Fibroblast of lung (primary cell): ENCODE data around the gene CLIC6. TPM values are rescaled to one million over a fixed set of nuclear protein-coding genes. Genes with fewer than 3 reads are reported as not detected.

Experiments
- DNase-seq, 2 donors: peaks; one replicate each; pipeline versions ENCODE4 v3.0.0 to v3.0.0-alpha.2; 2010; ENCODE audit warnings: low read depth in 2 of 2
- H2AFZ ChIP-seq: 2 replicates; pipeline ENCODE4 v1.5.1; 2012; ENCODE audit warnings: low read length, control low read depth, inconsistent platforms
- H3K27ac ChIP-seq: 2 replicates; pipeline ENCODE4 v1.5.1; 2011; ENCODE audit warnings: low read length, control low read depth; ENCODE audit not compliant: insufficient read depth
- H3K27me3 ChIP-seq: 2 replicates; pipeline ENCODE4 v1.5.1; 2011; ENCODE audit warnings: mild to moderate bottlenecking, low read length; ENCODE audit not compliant: control insufficient read depth, insufficient read depth
- H3K36me3 ChIP-seq: 2 replicates; pipeline ENCODE4 v1.5.1; 2011; ENCODE audit warnings: low read length; ENCODE audit not compliant: control insufficient read depth, insufficient read depth
- H3K4me1 ChIP-seq: 2 replicates; pipeline ENCODE4 v1.5.1; 2011; ENCODE audit warnings: low read length; ENCODE audit not compliant: control insufficient read depth, insufficient read depth; ENCODE audit errors: extremely low read depth
- H3K4me2 ChIP-seq: 2 replicates; pipeline ENCODE4 v1.5.1; 2011; ENCODE audit warnings: low read length, control low read depth; ENCODE audit not compliant: insufficient read depth; ENCODE audit errors: extremely low read depth
- H3K4me3 ChIP-seq, 4 experiments: fragments of 200-600 bp in 1 of 4; sonication (generic) in 1 of 4; replicated peaks in 1 of 4; 2 replicates each; pipeline ENCODE4 v1.5.1; 2011 to 2016; ENCODE audit warnings: low read length in 4 of 4, low read depth in 3 of 4, mild to moderate bottlenecking in 3 of 4, control low read depth in 2 of 4, inconsistent platforms in 1 of 4, mixed read lengths in 1 of 4; ENCODE audit not compliant: insufficient read depth in 1 of 4; ENCODE audit errors: control extremely low read depth in 1 of 4
- H3K79me2 ChIP-seq: 2 replicates; pipeline ENCODE4 v1.5.1; 2012; ENCODE audit warnings: mild to moderate bottlenecking, low read length, inconsistent platforms; ENCODE audit not compliant: control insufficient read depth, insufficient read depth
- H3K9ac ChIP-seq: 2 replicates; pipeline ENCODE4 v1.5.1; 2011; ENCODE audit warnings: mild to moderate bottlenecking, low read length, control low read depth; ENCODE audit not compliant: insufficient read depth
- H3K9me3 ChIP-seq: 2 replicates; pipeline ENCODE4 v1.5.1; 2012; ENCODE audit warnings: low read depth, low read length; ENCODE audit not compliant: control insufficient read depth, insufficient read depth
- H4K20me1 ChIP-seq: 2 replicates; pipeline ENCODE4 v1.5.1; 2011; ENCODE audit warnings: low read length; ENCODE audit not compliant: control insufficient read depth, insufficient read depth; ENCODE audit errors: extremely low read depth
- EZH2 ChIP-seq: IDR thresholded peaks from 2 replicates; pipeline ENCODE4 v1.5.1; 2012; ENCODE audit warnings: low read length, control low read depth, mild to moderate bottlenecking; ENCODE audit errors: missing control alignments
- polyA plus RNA-seq, 2 donors: library from polyadenylated mRNA; depleted of rRNA in 1 of 2; stranded (reverse) in 1 of 2; unstranded in 1 of 2; fragments of >200 nt; gene quantifications; 2 replicates each; pipeline ENCODE4 v1.2.1, GENCODE V29; 2011 to 2012; ENCODE audit warnings: missing spikeins in 1 of 2
- total RNA-seq: library from RNA; depleted of rRNA; stranded (reverse); fragments of >200 nt; gene quantifications from 2 replicates; pipeline ENCODE4 v1.2.1, GENCODE V29; 2014
- TF ChIP-seq, protein P1 (sequence below), 2 donors: IDR thresholded peaks in 1 of 2; conservative IDR thresholded peaks in 1 of 2; 1 replicate in 1 of 2; 2 replicates in 1 of 2; pipeline ENCODE4 v1.5.1; 2011 to 2012; ENCODE audit warnings: low read length in 2 of 2, control low read depth in 1 of 2, inconsistent platforms in 1 of 2, low read depth in 1 of 2, mild to moderate bottlenecking in 1 of 2

Gene CLIC6
- total and polyA plus RNA-seq, 2 donors (not counting 1 experiment from before 2014, with no cell fraction given) = 2.0 to 5.3 TPM

DNA sequence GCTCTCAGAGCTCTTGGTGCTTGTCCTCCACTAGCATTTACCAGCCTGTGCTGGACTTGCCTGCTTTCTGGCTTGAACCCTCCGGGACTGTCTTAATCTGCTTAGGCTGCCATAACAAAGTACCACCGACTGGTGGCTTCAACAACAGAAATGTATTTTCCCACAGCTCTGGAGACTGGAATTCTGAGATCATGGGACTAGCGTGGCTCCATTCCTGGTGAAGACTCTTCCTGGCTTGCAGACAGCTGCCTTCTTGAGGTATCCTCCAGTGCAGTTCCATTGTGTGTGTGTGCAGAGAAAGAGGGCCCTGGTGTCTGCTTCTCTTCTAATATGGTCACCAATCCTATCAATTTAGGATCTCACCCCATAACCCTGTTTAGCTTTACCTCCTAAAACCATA is 31.8 kb upstream of the CLIC6 start:
- Histone ChIP-seq H3K27ac (no peak overlapping the region), H3K4me3 (no peak overlapping the region), H2AFZ (no peak overlapping the region), H3K79me2 (no peaks in the 10 kb centered on the region), H3K4me1 (no peaks in the 10 kb centered on the region), H3K4me2 (no peak overlapping the region), H3K9ac (no peak overlapping the region), H3K9me3 (no peaks in the 10 kb centered on the region), H3K36me3 (no peaks in the 10 kb centered on the region), H3K27me3 (peaks cover 8% of the 10 kb centered on the region), H4K20me1 (no peaks in the 10 kb centered on the region)
- TF ChIP-seq, protein P1, sequence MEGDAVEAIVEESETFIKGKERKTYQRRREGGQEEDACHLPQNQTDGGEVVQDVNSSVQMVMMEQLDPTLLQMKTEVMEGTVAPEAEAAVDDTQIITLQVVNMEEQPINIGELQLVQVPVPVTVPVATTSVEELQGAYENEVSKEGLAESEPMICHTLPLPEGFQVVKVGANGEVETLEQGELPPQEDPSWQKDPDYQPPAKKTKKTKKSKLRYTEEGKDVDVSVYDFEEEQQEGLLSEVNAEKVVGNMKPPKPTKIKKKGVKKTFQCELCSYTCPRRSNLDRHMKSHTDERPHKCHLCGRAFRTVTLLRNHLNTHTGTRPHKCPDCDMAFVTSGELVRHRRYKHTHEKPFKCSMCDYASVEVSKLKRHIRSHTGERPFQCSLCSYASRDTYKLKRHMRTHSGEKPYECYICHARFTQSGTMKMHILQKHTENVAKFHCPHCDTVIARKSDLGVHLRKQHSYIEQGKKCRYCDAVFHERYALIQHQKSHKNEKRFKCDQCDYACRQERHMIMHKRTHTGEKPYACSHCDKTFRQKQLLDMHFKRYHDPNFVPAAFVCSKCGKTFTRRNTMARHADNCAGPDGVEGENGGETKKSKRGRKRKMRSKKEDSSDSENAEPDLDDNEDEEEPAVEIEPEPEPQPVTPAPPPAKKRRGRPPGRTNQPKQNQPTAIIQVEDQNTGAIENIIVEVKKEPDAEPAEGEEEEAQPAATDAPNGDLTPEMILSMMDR (conservative IDR thresholded peaks at IDR 0.05 in 1 of 2, IDR thresholded peaks at IDR 0.05 in 1 of 2; ENCODE audit: low read depth in 1 of 2, low read length in 2 of 2) = no peak
- no peak for TF ChIP-seq EZH2
- DNase-seq = no peak

DNA sequence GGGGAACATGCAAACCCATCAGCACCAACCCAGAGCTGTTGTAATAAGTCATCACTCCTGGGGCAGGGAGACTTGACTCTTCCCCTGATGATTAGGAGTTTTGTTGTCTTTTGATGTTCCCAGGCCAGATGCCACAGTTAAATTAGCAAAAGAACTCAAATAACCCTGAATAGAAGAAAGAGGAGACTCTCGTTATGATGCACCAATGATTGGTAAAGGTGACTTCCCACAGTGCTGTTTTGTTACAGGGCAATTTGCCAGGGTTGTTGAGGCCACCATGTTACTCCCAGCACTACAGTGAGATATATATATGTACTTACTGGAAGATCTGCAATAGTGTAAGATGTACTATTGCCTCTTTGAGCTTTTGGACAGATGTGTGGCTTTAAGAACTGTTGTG is 29.5 kb upstream of the CLIC6 start:
- no peak overlapping the region for H2AFZ ChIP-seq
- no peak overlapping the region for H3K4me3 ChIP-seq
- DNase-seq = no peak
- no peaks in the 10 kb centered on the region for H3K79me2 ChIP-seq
- H3K4me1 ChIP-seq = no peaks in the 10 kb centered on the region
- no peak overlapping the region for H3K27ac ChIP-seq
- H3K9me3 ChIP-seq = no peaks in the 10 kb centered on the region
- no peaks in the 10 kb centered on the region for H3K36me3 ChIP-seq
- peaks cover 2% of the 10 kb centered on the region for H3K27me3 ChIP-seq
- TF ChIP-seq EZH2 = no peak
- TF ChIP-seq, protein P1 (conservative IDR thresholded peaks at IDR 0.05 in 1 of 2, IDR thresholded peaks at IDR 0.05 in 1 of 2; ENCODE audit: low read depth in 1 of 2, low read length in 2 of 2) = no peak
- no peak overlapping the region for H3K9ac ChIP-seq
- H3K4me2 ChIP-seq = no peak overlapping the region
- no peaks in the 10 kb centered on the region for H4K20me1 ChIP-seq

DNA sequence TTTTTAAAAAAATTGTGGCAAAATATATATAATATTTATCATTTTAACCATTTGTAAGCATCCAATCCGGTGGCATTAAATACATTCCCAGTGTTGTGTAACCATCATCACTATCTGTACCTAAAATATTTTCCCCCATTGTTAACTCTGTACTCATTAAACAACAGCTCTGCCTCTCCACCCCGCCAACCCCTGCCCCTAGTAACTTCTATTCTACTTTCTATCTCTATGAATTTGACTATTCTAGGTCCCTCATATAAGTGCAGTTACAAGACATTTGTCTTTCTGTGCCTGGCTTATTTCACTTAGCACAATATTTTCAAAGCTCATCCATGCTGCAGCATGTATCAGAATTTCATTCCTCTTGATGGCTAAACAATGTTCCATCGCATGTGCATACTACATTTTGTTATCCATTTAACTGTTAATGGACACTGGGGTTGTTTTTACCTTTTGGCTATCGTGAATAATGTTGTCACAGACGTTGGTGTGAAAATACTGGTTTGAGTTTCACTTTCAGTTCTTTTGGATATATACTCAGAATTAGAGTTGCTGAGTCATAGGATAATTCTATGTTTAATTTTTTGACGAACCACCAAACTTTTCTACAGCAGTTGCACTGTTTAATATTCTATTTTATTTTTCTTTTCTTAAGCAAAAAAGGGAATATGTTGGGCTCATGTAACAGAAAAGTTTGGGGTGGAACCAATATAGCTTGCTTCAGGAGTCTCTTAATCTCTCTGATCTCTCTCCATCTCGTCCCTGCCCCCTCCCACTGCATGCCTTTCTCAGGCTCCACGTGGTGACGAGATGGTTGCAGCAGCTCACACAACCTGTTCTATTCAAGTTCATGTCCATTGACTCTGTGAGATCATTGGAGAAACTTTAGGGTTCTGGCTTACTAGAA is 28.7 kb upstream of the CLIC6 start:
- Histone ChIP-seq H3K4me2 (peak overlapping the region; percentile 58), H2AFZ (peak overlapping the region; percentile 74), H3K4me1 (no peaks in the 10 kb centered on the region), H3K27me3 (peaks cover 2% of the 10 kb centered on the region), H3K27ac (no peak overlapping the region), H4K20me1 (no peaks in the 10 kb centered on the region), H3K9ac (no peak overlapping the region), H3K9me3 (no peaks in the 10 kb centered on the region), H3K36me3 (no peaks in the 10 kb centered on the region), H3K4me3 (peak overlapping the region in 1 of 4 experiments; percentile 9), H3K79me2 (no peaks in the 10 kb centered on the region)
- no peak for TF ChIP-seq EZH2
- TF ChIP-seq, protein P1 (conservative IDR thresholded peaks at IDR 0.05 in 1 of 2, IDR thresholded peaks at IDR 0.05 in 1 of 2; ENCODE audit: low read depth in 1 of 2, low read length in 2 of 2) = no peak
- peak in 1 of 2 donors; percentile 22 for DNase-seq
